Osteoblast (primary cell): Measurements from ENCODE around the gene RPS18. TPM values are rescaled to one million over a fixed set of nuclear protein-coding genes. Genes with fewer than 3 reads are reported as not detected.

Experiments used
- DNase-seq: peaks from one replicate; pipeline ENCODE4 v3.0.0; 2011; ENCODE audit warnings: low spot score, mixed read lengths; ENCODE audit not compliant: insufficient read length; ENCODE audit errors: missing footprints
- H2AFZ ChIP-seq: 2 replicates; pipeline ENCODE4 v1.6.0; 2011; ENCODE audit warnings: mild to moderate bottlenecking, low read length
- H3K27ac ChIP-seq: 2 replicates; pipeline ENCODE4 v1.5.1; 2011; ENCODE audit warnings: mild to moderate bottlenecking, low read depth, low read length, moderate library complexity
- H3K27me3 ChIP-seq: 2 replicates; pipeline ENCODE4 v1.6.0; 2012; ENCODE audit warnings: mild to moderate bottlenecking, control low read depth, inconsistent platforms, low read length, moderate library complexity; ENCODE audit not compliant: insufficient read depth
- H3K36me3 ChIP-seq: 2 replicates; pipeline ENCODE4 v1.5.1; 2011; ENCODE audit warnings: mild to moderate bottlenecking, low read length, control low read depth, moderate library complexity; ENCODE audit not compliant: insufficient read depth
- H3K4me1 ChIP-seq: 2 replicates; pipeline ENCODE4 v1.5.1; 2011; ENCODE audit warnings: mild to moderate bottlenecking, low read length, control low read depth, moderate library complexity; ENCODE audit not compliant: insufficient read depth
- H3K4me2 ChIP-seq: 2 replicates; pipeline ENCODE4 v1.6.0; 2011; ENCODE audit warnings: mild to moderate bottlenecking, low read length; ENCODE audit not compliant: insufficient read depth
- H3K4me3 ChIP-seq: fragments of 200-600 bp; sonication (generic); 3 replicates; pipeline ENCODE4 v1.5.1; 2012; ENCODE audit warnings: mild to moderate bottlenecking, low read length, inconsistent platforms; ENCODE audit not compliant: insufficient read depth
- H3K79me2 ChIP-seq: 2 replicates; pipeline ENCODE4 v1.6.0; 2012; ENCODE audit warnings: mild to moderate bottlenecking, low read length, control low read depth, inconsistent platforms; ENCODE audit not compliant: insufficient read depth
- H3K9me3 ChIP-seq: 2 replicates; pipeline ENCODE4 v1.5.1; 2011; ENCODE audit warnings: low read depth, low read length, control low read depth
- H4K20me1 ChIP-seq: 2 replicates; pipeline ENCODE4 v1.6.0; 2012; ENCODE audit warnings: mild to moderate bottlenecking, low read length, control low read depth; ENCODE audit not compliant: insufficient read depth
- CTCF ChIP-seq: IDR thresholded peaks from 2 replicates; pipeline ENCODE4 v1.5.1; 2011; ENCODE audit warnings: mild to moderate bottlenecking, low read depth, low read length, moderate library complexity; ENCODE audit errors: extremely low read depth
- total RNA-seq: library from RNA; depleted of rRNA; stranded (reverse); fragments of >200 nt; gene quantifications from 2 replicates; pipeline ENCODE4 v1.2.3, GENCODE V29; 2012

RPS18 gene
- total RNA-seq, 1 donor = 1,994 TPM

- TF ChIP-seq CTCF = no peak
- no peaks in the 10 kb centered on the region for H3K27me3 ChIP-seq
- H3K27ac ChIP-seq = peak overlapping the region; percentile 64
- peak overlapping the region; percentile 86 for H3K4me3 ChIP-seq
- H3K79me2 ChIP-seq = peaks cover 49% of the 10 kb centered on the region
- no peaks in the 10 kb centered on the region for H4K20me1 ChIP-seq
- H2AFZ ChIP-seq = peak overlapping the region; percentile 89
- peak overlapping the region; percentile 91 for H3K4me2 ChIP-seq
- peaks cover 52% of the 10 kb centered on the region for H3K36me3 ChIP-seq
- DNase-seq = peak; percentile 67
- no peaks in the 10 kb centered on the region for H3K9me3 ChIP-seq
- peaks cover 18% of the 10 kb centered on the region for H3K4me1 ChIP-seq
These were observed 16.5 kb downstream of the RPS18 start for GRCh38 chr6:33288141-33288920.

DNA sequence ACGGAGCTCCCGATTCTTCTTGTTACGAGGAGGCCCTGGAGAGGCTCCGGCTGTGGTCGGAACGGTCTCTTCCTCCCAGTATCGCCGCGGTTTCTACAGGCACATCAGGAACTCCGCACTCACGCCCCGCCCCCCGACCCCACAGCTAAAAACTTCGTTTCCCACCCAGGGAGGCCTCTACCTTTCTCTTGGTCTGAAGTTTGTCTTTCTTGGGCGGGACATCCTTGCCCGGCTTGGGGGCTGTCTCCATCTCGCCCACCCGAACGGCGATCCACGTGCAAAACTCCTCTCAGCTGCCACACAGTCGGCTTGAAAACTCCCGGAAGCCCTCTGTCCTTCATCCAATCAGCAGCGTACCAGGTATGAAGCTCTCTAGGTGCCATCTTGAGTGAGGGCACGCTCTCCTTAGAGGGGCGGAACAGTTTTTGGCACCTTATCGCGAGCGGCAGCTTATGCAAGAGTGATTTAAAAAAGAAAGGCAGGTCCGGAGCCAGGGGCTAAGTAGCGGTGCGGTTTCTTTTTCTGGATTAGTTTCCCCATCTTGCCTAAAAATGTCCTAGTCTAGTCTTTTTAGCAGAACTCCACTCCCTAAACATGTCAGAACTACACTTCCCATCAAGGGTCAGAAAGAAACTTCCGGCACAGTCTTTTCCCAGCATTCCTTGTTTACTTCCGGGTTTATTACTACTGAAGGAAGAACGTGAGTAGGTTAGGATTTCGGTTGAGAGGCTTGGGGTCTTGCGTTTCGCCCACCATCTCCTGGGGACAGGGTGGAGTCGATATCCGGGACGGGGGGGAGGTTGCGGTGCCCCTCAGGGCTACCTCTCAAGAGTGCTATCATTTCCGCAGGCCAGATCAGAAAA is 17.3 kb downstream of the RPS18 start, which contains the start of the genes PFDN6 and WDR46:
PFDN6 (plus strand) TSS at position 681 of the 863 bp plus-strand sequence. CDS start 256 bp downstream, outside the sequence.
WDR46 (minus strand) TSS at position 319 of the 863 bp plus-strand sequence; CDS start at position 250, 69 bp downstream.
- H3K79me2 ChIP-seq = peaks cover 49% of the 10 kb centered on the region
- peak within 1 kb of the TSS; percentile 64 for H3K27ac ChIP-seq
- H3K4me3 ChIP-seq = peak within 1 kb of the TSS; percentile 86
- peaks cover 18% of the 10 kb centered on the region for H3K4me1 ChIP-seq
- peak within 1 kb of the TSS; percentile 91 for H3K4me2 ChIP-seq
- H3K9me3 ChIP-seq = no peaks in the 10 kb centered on the region
- H3K27me3 ChIP-seq = no peaks in the 10 kb centered on the region
- no peak for TF ChIP-seq CTCF
- no peaks in the 10 kb centered on the region for H4K20me1 ChIP-seq
- peak; percentile 97 for DNase-seq
- H2AFZ ChIP-seq = peak within 1 kb of the TSS; percentile 89
- H3K36me3 ChIP-seq = peaks cover 52% of the 10 kb centered on the region

GRCh38 chr6:33289784-33290315 is 18.0 kb downstream of the RPS18 start:
- Histone ChIP-seq H3K4me1 (peaks cover 18% of the 10 kb centered on the region), H3K27ac (peak overlapping the region; percentile 64), H2AFZ (peak overlapping the region; percentile 89), H3K79me2 (peaks cover 49% of the 10 kb centered on the region), H3K36me3 (peaks cover 45% of the 10 kb centered on the region), H4K20me1 (no peaks in the 10 kb centered on the region), H3K27me3 (no peaks in the 10 kb centered on the region), H3K9me3 (no peaks in the 10 kb centered on the region), H3K4me3 (peak overlapping the region; percentile 86), H3K4me2 (peak overlapping the region; percentile 91)
- TF ChIP-seq CTCF = no peak
- DNase-seq = peak; percentile 80
